Measurements from ENCODE around the gene TWIST2.

DNA sequence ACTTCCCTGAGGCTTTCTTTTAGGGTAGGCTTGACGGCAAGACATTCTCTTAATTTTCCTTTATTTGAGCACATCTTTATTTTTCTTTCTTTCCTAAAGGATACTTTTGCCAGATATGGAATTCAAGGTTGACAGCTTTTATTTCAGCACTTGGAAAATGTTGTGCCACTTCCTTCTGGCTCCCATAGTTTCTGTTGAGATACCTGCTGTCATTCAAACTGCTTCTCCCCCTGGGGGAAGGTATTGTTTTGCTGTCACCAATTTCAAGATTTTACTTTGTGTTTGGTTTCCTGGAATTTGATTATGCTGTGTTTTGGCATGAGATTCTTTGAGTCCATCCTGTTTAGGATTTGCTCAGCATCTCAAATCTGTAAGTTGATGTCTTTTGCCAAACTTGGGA lies 39.1 kb upstream of the TWIST2 start:
- TF ChIP-seq CTCF (IDR thresholded peaks at IDR 0.05; ENCODE audit: low read length): no peak
- TF ChIP-seq EZH2 (IDR thresholded peaks at IDR 0.05; ENCODE audit: borderline replicate concordance, low read length): no peak

All from OCI-LY1 (cell line).